ENCODE results near the gene EPB41L2. TPM values are rescaled to one million over a fixed set of nuclear protein-coding genes. Genes with fewer than 3 reads are reported as not detected.
"Not testable (repeated sequence)": the region's sequence is repeated elsewhere in the genome, so short reads cannot be mapped to it uniquely, and the experiment has no call there.

EPB41L2 gene
- total RNA-seq, 4 donors from 2014 or later = 45.3 to 102 (median 61.9) TPM

DNA sequence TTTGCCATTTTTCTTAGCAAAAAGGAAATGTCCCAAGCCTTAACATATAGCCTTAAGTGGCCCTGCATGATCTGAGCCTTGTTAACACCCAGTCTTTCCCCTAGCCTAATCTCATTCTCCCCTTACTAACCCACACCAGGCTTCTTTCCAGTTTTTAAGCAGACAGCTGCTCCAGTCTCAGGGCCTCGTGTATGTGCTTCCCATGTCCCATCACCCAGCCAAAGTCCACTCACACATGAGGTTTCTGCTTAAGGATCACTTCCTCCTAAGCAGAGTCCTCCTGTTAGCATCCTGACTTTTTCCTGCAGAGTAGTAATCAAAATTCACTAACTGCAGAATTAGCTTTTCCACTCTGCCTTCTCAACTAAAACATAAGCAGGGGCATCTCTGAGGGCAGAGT is 139.7 kb downstream of the EPB41L2 start:
- no peaks in the 10 kb centered on the region for H3K9me3 ChIP-seq
- in situ Hi-C loops (cut with MboI; ENCODE audit: low pct_ligation_motif_present in 1 of 4, low pct_unique_long_range_greater_than_20kb in 1 of 4, low sequenced_read_pairs in 3 of 4) = no loop called here
- WGBS, 2 donors (ENCODE audit: low coverage in 1 of 2) = 30 to 44% methylated on average over 1 of the region's 1 CpG
- no peaks in the 10 kb centered on the region for H3K36me3 ChIP-seq
- H3K27me3 ChIP-seq = no peaks in the 10 kb centered on the region
- peaks cover 0 to 6% (median 0%) of the 10 kb centered on the region in 4 donors for H3K4me1 ChIP-seq
- H3K27ac ChIP-seq = no peak overlapping the region
- intact Hi-C loops (cut with DNase I; ENCODE audit: low total_unique reads) = no loop called here
- DNase-seq = no peak
- no peak for TF ChIP-seq POLR2A (IDR thresholded peaks at IDR 0.05)
- TF ChIP-seq, protein P1, sequence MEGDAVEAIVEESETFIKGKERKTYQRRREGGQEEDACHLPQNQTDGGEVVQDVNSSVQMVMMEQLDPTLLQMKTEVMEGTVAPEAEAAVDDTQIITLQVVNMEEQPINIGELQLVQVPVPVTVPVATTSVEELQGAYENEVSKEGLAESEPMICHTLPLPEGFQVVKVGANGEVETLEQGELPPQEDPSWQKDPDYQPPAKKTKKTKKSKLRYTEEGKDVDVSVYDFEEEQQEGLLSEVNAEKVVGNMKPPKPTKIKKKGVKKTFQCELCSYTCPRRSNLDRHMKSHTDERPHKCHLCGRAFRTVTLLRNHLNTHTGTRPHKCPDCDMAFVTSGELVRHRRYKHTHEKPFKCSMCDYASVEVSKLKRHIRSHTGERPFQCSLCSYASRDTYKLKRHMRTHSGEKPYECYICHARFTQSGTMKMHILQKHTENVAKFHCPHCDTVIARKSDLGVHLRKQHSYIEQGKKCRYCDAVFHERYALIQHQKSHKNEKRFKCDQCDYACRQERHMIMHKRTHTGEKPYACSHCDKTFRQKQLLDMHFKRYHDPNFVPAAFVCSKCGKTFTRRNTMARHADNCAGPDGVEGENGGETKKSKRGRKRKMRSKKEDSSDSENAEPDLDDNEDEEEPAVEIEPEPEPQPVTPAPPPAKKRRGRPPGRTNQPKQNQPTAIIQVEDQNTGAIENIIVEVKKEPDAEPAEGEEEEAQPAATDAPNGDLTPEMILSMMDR (IDR thresholded peaks at IDR 0.05) = no peak
- TF ChIP-seq EP300 (IDR thresholded peaks at IDR 0.05; ENCODE audit: low read depth) = no peak
- no peak for TF ChIP-seq POLR2AphosphoS5 (IDR thresholded peaks at IDR 0.05)
- no peak overlapping the region for H3K4me3 ChIP-seq

DNA sequence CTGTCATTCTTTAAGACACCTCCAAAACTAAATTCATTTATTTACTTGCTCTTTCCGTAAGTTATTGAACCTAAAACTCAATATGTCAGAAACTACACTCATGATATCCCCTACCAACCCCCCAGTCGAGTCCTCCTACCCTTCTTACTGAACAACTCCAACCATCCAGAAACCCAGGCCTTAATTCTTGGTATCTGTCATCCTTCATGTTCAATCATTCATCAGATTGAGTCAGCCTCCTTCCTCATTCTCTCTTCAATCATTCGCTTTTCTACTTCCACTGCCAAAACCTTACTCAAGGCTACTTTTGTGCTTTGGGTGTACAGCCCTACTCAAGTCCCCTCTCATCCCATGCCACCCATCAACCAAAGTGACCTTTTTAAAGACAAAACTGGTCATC is 140.1 kb downstream of the EPB41L2 start:
- WGBS, 2 donors (ENCODE audit: low coverage in 1 of 2) = 87 to 89% methylated on average over 3 of the region's 3 CpGs
- intact Hi-C loops (cut with DNase I; ENCODE audit: low total_unique reads) (no loop called here), in situ Hi-C loops (cut with MboI; ENCODE audit: low pct_ligation_motif_present in 1 of 4, low pct_unique_long_range_greater_than_20kb in 1 of 4, low sequenced_read_pairs in 3 of 4) (no loop called here)
- no peak for DNase-seq
- Histone ChIP-seq H3K4me3 (no peak overlapping the region), H3K27me3 (no peaks in the 10 kb centered on the region), H3K9me3 (no peaks in the 10 kb centered on the region), H3K36me3 (no peaks in the 10 kb centered on the region), H3K4me1 (peaks cover 0 to 6% (median 0%) of the 10 kb centered on the region in 4 donors), H3K27ac (no peak overlapping the region)
- TF ChIP-seq, protein P1 (IDR thresholded peaks at IDR 0.05) = no peak
- TF ChIP-seq EP300 (IDR thresholded peaks at IDR 0.05; ENCODE audit: low read depth) = no peak
- TF ChIP-seq POLR2AphosphoS5 (IDR thresholded peaks at IDR 0.05) = no peak
- TF ChIP-seq POLR2A (IDR thresholded peaks at IDR 0.05) = no peak

DNA sequence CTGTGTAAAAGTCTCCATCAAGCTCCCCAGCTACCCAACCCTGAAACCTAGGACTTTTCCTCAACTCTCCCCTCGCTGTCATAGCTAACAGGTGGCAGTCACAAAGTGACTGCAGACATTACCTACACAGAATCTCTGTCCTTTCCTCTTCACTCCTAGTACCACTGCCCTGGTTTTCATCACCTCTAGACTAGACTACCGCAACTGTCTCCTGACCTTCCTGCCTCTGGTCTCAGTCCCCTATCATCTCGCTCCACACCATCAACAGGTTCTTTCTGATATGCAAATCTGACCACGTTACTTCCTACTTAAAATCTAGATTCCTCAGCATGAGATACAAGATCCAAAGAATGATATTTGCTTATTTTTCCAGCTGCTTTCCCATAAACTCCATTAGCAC is 142.1 kb downstream of the EPB41L2 start:
- Histone ChIP-seq H3K27ac (no peak overlapping the region), H3K4me3 (no peak overlapping the region), H3K9me3 (no peaks in the 10 kb centered on the region), H3K4me1 (no peaks in the 10 kb centered on the region), H3K27me3 (no peaks in the 10 kb centered on the region), H3K36me3 (no peaks in the 10 kb centered on the region)
- WGBS, 2 donors (ENCODE audit: low coverage in 1 of 2) = 78 to 89% methylated on average over 3 to 4 of the region's 4 CpGs
- no peak for TF ChIP-seq EP300 (IDR thresholded peaks at IDR 0.05; ENCODE audit: low read depth)
- no peak for TF ChIP-seq POLR2A (IDR thresholded peaks at IDR 0.05)
- TF ChIP-seq, protein P1 (IDR thresholded peaks at IDR 0.05) = no peak
- no peak for TF ChIP-seq POLR2AphosphoS5 (IDR thresholded peaks at IDR 0.05)
- no peak for DNase-seq
- in situ Hi-C loops (cut with MboI; ENCODE audit: low pct_ligation_motif_present in 1 of 4, low pct_unique_long_range_greater_than_20kb in 1 of 4, low sequenced_read_pairs in 3 of 4) = no loop called here
- intact Hi-C loops (cut with DNase I; ENCODE audit: low total_unique reads) = no loop called here

DNA sequence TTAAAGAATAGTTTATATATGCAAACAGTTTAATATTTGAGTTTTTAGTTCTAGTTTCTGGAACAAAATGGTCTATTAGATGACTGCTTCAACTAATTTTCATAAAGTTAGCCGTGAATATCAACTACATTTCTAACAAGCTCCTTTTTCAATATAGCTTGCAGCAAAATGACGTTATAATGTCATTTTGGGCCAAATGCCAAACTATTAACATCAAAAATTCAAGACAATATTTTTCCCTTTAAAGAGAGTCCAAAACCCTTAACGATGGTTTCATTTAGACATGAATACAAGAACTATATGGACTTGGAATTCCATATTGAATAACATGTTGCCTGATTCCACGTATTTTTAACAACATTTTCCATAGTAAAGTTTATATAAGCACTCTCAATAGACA is 144.9 kb downstream of the EPB41L2 start:
- DNase-seq = no peak
- Histone ChIP-seq H3K4me1 (no peaks in the 10 kb centered on the region), H3K27me3 (no peaks in the 10 kb centered on the region), H3K36me3 (no peaks in the 10 kb centered on the region), H3K27ac (no peak overlapping the region), H3K9me3 (no peaks in the 10 kb centered on the region), H3K4me3 (no peak overlapping the region)
- in situ Hi-C loops (cut with MboI; ENCODE audit: low pct_ligation_motif_present in 1 of 4, low pct_unique_long_range_greater_than_20kb in 1 of 4, low sequenced_read_pairs in 3 of 4) = no loop called here
- intact Hi-C loops (cut with DNase I; ENCODE audit: low total_unique reads) = no loop called here
- no peak for TF ChIP-seq EP300 (IDR thresholded peaks at IDR 0.05; ENCODE audit: low read depth)
- WGBS, 2 donors (ENCODE audit: low coverage in 1 of 2) = 73 to 79% methylated on average over 4 of the region's 4 CpGs

DNA sequence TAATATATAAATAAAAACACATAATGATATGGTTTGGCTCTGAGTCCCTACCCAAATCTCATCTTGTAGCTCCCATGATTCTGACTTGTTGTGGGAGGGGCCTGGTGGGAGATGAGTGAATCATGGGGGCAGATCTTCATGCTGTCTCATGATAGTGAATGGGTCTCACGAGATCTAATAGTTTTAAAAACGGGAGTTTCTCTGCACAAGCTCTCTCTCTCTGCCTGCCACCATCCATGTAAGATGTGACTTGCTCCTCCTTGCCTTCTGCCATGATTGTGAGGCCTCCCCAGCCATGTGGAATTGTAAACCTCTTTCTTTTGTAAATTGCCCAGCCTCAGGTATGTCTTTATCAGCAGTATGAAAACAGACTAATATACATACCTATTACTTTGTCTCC is 147.4 kb downstream of the EPB41L2 start:
- H3K27ac ChIP-seq; in situ Hi-C loops (cut with MboI; ENCODE audit: low pct_ligation_motif_present in 1 of 4, low pct_unique_long_range_greater_than_20kb in 1 of 4, low sequenced_read_pairs in 3 of 4); H3K36me3 ChIP-seq; H3K4me3 ChIP-seq; DNase-seq; H3K4me1 ChIP-seq; H3K27me3 ChIP-seq; intact Hi-C loops (cut with DNase I; ENCODE audit: low total_unique reads); H3K9me3 ChIP-seq: not testable (repeated sequence)
- 98 to 100% methylated on average over 2 of the region's 2 CpGs for WGBS, 2 donors (ENCODE audit: low coverage in 1 of 2)
